Smooth muscle cell (in vitro differentiated cells): Measurements from ENCODE around the gene PAQR6. TPM values are rescaled to one million over a fixed set of nuclear protein-coding genes. Genes with fewer than 3 reads are reported as not detected.

Experiments used
- DNase-seq: peaks from one replicate; lab custom pipeline; 2025; ENCODE audit not compliant: unreplicated experiment; lab: John Stamatoyannopoulos, UW
- H2AFZ ChIP-seq: fragments of 200-600 bp; sonication (generic); 2 replicates; pipeline ENCODE4 v1.6.0; 2016; ENCODE audit warnings: antibody characterized with exemption, low read depth, mild to moderate bottlenecking
- H3F3A ChIP-seq: fragments of 200-600 bp; sonication (generic); 2 replicates; pipeline ENCODE4 v1.6.0; 2017; ENCODE audit warnings: antibody characterized with exemption, low read depth
- H3K27ac ChIP-seq: fragments of 200-600 bp; sonication (generic); 2 replicates; pipeline ENCODE4 v1.5.1; 2016; ENCODE audit warnings: low read depth, mild to moderate bottlenecking
- H3K27me3 ChIP-seq: fragments of 200-600 bp; sonication (generic); 2 replicates; pipeline ENCODE4 v1.6.1; 2016; ENCODE audit warnings: low read depth, mild to moderate bottlenecking
- H3K36me3 ChIP-seq: fragments of 200-600 bp; sonication (generic); 2 replicates; pipeline ENCODE4 v1.5.1; 2016; ENCODE audit warnings: low read depth
- H3K4me1 ChIP-seq: fragments of 200-600 bp; sonication (generic); 2 replicates; pipeline ENCODE4 v1.5.1; 2016; ENCODE audit warnings: low read depth
- H3K4me2 ChIP-seq: fragments of 200-600 bp; sonication (generic); 2 replicates; pipeline ENCODE4 v1.6.0; 2016; ENCODE audit warnings: mild to moderate bottlenecking
- H3K4me3 ChIP-seq: fragments of 200-600 bp; sonication (generic); 2 replicates; pipeline ENCODE4 v1.5.1; 2016; ENCODE audit warnings: mild to moderate bottlenecking
- H3K79me2 ChIP-seq: fragments of 200-600 bp; sonication (generic); 2 replicates; pipeline ENCODE4 v1.6.0; 2016; ENCODE audit warnings: low read depth, mild to moderate bottlenecking
- H3K9ac ChIP-seq: fragments of 200-600 bp; sonication (generic); 2 replicates; pipeline ENCODE4 v1.6.0; 2016; ENCODE audit warnings: low read depth
- H3K9me3 ChIP-seq: fragments of 200-600 bp; sonication (generic); replicated peaks from 2 replicates; pipeline ENCODE4 v1.5.1; 2016; ENCODE audit warnings: low read depth
- H4K20me1 ChIP-seq: fragments of 200-600 bp; sonication (generic); 2 replicates; pipeline ENCODE4 v1.6.0; 2016; ENCODE audit warnings: low read depth
- CTCF ChIP-seq: fragments of 200-600 bp; sonication (generic); IDR thresholded peaks from 2 replicates; pipeline ENCODE4 v1.5.1; 2017; ENCODE audit warnings: borderline replicate concordance, mild to moderate bottlenecking, antibody characterized with exemption; ENCODE audit not compliant: insufficient read depth, poor library complexity, severe bottlenecking
- WGBS: methylation state at CpG from one replicate; pipeline ENCODE4 v1.1.7; 2016; ENCODE audit warnings: low lambda C conversion rate; 5-methylcytosine and 5-hydroxymethylcytosine counted together
- polyA plus RNA-seq: library from polyadenylated mRNA; unstranded; fragments of >200 nt; fragmentation: Nextera tagmentation; extraction: Ambion mirVana; gene quantifications from 2 replicates; pipeline ENCODE4 v1.2.1, GENCODE V29; 2016
- total RNA-seq: library from RNA; depleted of rRNA; stranded (reverse); fragments of >200 nt; gene quantifications from 2 replicates; pipeline ENCODE4 v1.2.3, GENCODE V29; 2014

PAQR6 gene
- total and polyA plus RNA-seq, 2 experiments from 2014 or later = 1.3 to 2.7 TPM

- no peaks in the 10 kb centered on the region for H3K36me3 ChIP-seq
- no peak overlapping the region for H3K4me2 ChIP-seq
- H2AFZ ChIP-seq = no peak overlapping the region
- 74% methylated on average over 7 of the region's 7 CpGs for WGBS
- no peaks in the 10 kb centered on the region for H3K79me2 ChIP-seq
- no peaks in the 10 kb centered on the region for H3K4me1 ChIP-seq
- no peak for DNase-seq
- H3K27ac ChIP-seq = peak overlapping the region; percentile 26
- TF ChIP-seq CTCF = no peak
- H3K9me3 ChIP-seq = no peaks in the 10 kb centered on the region
- H4K20me1 ChIP-seq = no peaks in the 10 kb centered on the region
- no peak overlapping the region for H3K4me3 ChIP-seq
- peaks cover 3% of the 10 kb centered on the region for H3F3A ChIP-seq
- H3K9ac ChIP-seq = no peak overlapping the region
- H3K27me3 ChIP-seq = no peaks in the 10 kb centered on the region
Observed at GRCh38 chr1:156228501-156228900, 19.4 kb downstream of the PAQR6 start.

- H3F3A ChIP-seq = peaks cover 3% of the 10 kb centered on the region
- no peak for TF ChIP-seq CTCF
- H3K27me3 ChIP-seq = no peaks in the 10 kb centered on the region
- no peak overlapping the region for H3K9ac ChIP-seq
- no peak for DNase-seq
- no peaks in the 10 kb centered on the region for H4K20me1 ChIP-seq
- H3K36me3 ChIP-seq = no peaks in the 10 kb centered on the region
- no peaks in the 10 kb centered on the region for H3K4me1 ChIP-seq
- no peak overlapping the region for H2AFZ ChIP-seq
- H3K79me2 ChIP-seq = no peaks in the 10 kb centered on the region
- WGBS = 97% methylated on average over 4 of the region's 4 CpGs
- no peak overlapping the region for H3K4me3 ChIP-seq
- no peak overlapping the region for H3K27ac ChIP-seq
- no peaks in the 10 kb centered on the region for H3K9me3 ChIP-seq
- no peak overlapping the region for H3K4me2 ChIP-seq
Observed at GRCh38 chr1:156226782-156227181, 21.1 kb downstream of the PAQR6 start.

GRCh38 chr1:156226116-156226538 lies 21.7 kb downstream of the PAQR6 start:
- no peak overlapping the region for H3K4me2 ChIP-seq
- H3K4me3 ChIP-seq = no peak overlapping the region
- H4K20me1 ChIP-seq = no peaks in the 10 kb centered on the region
- 96% methylated on average over 2 of the region's 2 CpGs for WGBS
- H3F3A ChIP-seq = peaks cover 3% of the 10 kb centered on the region
- TF ChIP-seq CTCF = no peak
- H3K27me3 ChIP-seq = no peaks in the 10 kb centered on the region
- H3K79me2 ChIP-seq = no peaks in the 10 kb centered on the region
- no peak overlapping the region for H2AFZ ChIP-seq
- no peaks in the 10 kb centered on the region for H3K4me1 ChIP-seq
- no peaks in the 10 kb centered on the region for H3K36me3 ChIP-seq
- no peak overlapping the region for H3K27ac ChIP-seq
- no peak for DNase-seq
- H3K9ac ChIP-seq = no peak overlapping the region
- H3K9me3 ChIP-seq = no peaks in the 10 kb centered on the region

DNA sequence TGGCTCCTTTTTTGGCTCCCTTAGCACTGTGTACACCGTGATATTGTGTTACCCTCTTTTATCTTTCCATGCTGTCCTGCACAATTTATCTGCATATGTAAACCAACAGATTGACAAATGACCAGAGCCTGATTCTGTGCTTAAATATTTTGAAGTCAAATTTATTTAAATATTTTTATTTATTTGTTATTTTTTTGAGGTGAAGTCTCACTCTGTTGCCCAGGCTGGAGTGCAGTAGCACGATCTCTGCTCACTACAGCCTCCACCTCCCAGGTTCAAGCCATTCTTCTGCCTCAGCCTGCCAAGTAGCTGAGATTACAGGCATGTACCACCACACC lies 22.2 kb downstream of the PAQR6 start:
- Histone ChIP-seq H3K4me1 (no peaks in the 10 kb centered on the region), H4K20me1 (no peaks in the 10 kb centered on the region), H3K4me2 (no peak overlapping the region), H3K79me2 (no peaks in the 10 kb centered on the region), H3K27ac (no peak overlapping the region), H2AFZ (no peak overlapping the region), H3K4me3 (no peak overlapping the region), H3K36me3 (no peaks in the 10 kb centered on the region), H3K27me3 (no peaks in the 10 kb centered on the region), H3K9ac (no peak overlapping the region), H3F3A (peaks cover 3% of the 10 kb centered on the region), H3K9me3 (no peaks in the 10 kb centered on the region)
- no peak for TF ChIP-seq CTCF
- 34% methylated on average over 2 of the region's 2 CpGs for WGBS
- DNase-seq = no peak
